GM20431 (cell line): ENCODE measurements around the gene UBE2L5.
"Not testable (repeated sequence)": the region's sequence is repeated elsewhere in the genome, so short reads cannot be mapped to it uniquely, and the experiment has no call there.

ENCODE experiments used
- in situ Hi-C: fragments of 300-500 bp; cut with MseI, MboI; formaldehyde crosslinking; loops from one replicate; pipeline ENCODE4 v1.15.0; 2020; ENCODE audit warnings: low sequenced_read_pairs; ENCODE audit not compliant: unreplicated experiment

Gene UBE2L5

DNA sequence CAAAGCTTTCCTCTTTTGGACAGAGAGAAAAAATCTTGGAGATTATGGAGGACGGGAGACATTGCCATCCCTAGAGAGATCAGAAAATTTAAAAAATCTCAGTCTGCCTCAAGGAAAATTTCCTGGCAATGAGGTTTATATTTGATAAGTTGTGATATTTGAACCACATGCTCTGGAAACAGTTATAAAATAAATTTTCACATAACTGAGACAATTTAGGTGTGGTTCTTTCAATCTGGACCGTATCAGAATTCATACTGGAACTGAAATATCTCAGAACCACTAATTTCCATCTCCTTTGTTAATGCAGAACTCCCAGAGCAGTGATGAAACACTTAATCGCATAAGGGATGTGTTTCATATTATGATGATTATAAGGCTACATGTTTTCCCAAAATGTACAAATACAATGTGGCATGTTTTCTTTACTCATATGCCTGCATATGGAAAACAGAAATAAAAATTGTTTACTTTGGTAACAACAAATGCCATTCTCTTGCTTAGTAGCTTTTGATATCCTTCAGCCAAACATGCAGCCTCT, 13.7 kb downstream of the UBE2L5 start:
- in situ Hi-C loops, result no loop called here

GRCh38 chr13:30437177-30437576, 14.9 kb downstream of the UBE2L5 start:
- in situ Hi-C loops, result no loop called here

DNA sequence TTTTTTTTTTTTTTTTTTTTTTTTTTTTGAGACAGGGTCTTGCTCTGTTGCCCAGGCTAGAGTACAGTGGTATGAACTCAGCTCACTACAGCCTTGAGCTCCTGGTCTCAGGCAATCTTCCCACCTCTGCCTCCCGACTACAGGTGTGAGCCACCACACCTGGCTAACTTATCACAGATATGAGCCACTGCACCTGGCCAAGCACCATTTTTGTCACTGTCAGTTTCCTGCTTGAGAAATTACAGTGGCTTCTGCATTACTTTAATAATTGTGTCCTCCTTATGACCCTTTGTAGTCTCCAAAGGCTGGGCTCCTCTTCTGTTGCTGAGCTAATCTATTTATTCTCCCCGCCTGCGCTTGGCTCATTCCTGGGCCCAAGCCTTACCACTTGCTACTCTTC, 16.0 kb downstream of the UBE2L5 start:
- in situ Hi-C loops, result no loop called here

GRCh38 chr13:30440910-30441703, 18.8 kb downstream of the UBE2L5 start:
- in situ Hi-C loops, result no loop called here

DNA sequence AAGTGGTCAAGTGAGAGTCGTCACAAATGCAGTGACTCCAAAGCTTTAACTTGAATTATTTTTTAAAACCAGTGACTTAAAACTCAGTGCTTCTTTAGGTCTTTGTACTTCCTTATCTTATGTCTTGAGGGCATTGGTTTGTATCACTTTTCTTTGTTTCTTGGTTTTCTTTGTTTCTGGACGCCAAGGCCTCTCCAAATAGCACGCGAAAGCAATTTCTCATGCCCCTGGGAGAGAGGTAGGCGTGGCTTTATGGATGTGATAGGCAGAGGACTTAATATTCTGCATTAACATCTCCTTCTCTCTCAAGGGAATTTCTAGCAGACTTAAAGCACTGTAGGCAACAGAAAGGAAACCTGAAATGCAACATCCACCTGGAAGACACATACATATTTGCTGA, 20.6 kb downstream of the UBE2L5 start:
- in situ Hi-C loops, result no loop called here

DNA sequence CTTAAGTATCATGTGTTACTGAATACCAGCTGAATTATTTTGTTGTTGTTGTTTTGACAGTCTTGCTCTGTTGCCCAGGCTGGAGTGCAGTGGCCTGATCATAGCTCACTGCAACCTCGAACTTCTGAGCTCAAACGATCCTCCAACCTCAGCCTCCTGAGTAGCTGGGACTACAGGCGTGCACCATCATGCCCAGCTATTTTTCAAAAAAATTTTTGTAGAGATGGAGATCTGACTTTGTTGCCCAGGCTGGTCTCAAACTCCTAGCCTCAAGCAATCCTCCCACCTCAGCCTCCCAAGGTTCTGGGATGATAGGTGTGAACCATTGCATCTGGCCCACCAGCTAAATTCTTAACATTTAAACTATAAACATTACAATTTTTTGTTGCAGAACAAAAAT, 21.2 kb downstream of the UBE2L5 start:
- in situ Hi-C loops, result not testable (repeated sequence)

DNA sequence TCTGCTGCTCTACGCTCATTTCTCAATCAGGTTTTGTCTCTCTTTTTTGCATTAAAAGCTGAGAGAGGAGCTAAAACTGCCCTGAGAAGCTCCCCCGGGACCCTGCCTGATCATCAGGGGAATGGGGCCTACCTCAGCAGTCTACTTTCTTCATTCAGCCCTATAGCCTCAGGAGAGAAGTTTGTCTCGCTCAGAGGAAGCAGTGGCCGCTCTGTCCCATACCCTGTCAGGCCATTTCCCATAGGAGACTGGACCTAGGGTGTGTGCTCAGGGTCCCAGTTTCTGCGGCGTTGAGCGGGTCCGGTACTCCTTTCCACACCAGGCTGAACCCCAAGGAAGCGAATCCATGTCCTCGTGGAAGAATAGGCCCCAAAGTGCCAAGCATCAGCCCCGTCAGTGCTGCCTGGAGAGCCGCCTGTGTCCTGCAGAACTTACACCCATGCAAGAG, 21.7 kb downstream of the UBE2L5 start:
- in situ Hi-C loops, result no loop called here

DNA sequence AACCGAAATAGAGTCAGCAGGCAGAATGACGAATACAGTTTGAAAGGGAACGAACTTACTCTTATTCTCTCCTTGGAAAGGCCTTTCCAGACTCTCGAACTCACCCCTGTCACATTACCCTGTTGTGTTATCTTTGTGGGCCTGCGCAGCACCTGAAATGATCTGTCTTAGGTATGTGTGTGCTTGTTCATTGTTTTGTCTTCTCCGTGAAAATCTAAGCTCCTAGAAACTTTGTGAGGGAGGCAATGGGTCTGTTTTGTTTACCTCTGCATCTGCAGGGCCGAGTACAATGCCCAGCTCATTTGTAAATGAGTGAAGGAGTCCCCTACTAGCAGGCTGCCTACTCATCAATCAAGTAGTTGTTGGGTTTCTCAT, 23.8 kb downstream of the UBE2L5 start:
- in situ Hi-C loops, result no loop called here

GRCh38 chr13:30448441-30448840, 26.1 kb downstream of the UBE2L5 start:
- in situ Hi-C loops, result no loop called here

DNA sequence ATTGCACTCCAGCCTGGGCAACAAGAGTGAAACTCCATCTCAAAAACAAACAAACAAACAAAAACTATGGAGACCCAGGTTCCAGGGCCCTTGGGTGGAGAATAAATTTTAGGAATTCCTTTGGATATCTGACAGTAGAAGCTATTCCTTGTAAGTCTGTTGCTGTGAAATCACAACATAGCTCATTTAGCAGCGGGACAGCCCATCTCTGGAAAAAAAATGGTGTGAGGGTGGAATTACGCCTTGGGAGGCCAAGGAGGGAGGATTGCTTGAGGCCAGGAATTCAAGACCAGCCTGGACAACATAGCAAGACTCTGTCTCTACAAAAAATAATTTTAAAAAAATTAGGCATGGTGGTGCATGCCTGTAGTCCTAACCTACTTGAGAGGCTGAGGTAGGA, 27.8 kb downstream of the UBE2L5 start:
- in situ Hi-C loops, result no loop called here

DNA sequence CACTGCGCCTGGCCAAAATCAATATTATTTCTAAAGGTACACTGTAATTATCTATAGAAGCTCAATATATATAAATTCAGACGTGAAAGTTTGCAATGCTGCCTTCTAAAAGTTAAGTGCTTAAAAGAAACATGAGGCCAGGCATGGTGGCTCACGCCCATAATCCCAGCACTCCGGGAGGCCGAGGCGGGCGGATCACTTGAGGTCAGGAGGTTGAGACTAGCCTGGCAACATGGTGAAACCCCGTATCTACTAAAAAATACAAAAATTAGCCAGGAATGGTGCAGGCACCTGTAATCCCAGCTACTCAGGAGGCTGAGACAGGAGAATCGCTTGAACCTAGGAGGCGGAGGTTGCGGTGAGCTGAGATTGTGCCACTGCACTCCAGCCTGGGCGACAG, 29.2 kb downstream of the UBE2L5 start:
- in situ Hi-C loops, result not testable (repeated sequence)

DNA sequence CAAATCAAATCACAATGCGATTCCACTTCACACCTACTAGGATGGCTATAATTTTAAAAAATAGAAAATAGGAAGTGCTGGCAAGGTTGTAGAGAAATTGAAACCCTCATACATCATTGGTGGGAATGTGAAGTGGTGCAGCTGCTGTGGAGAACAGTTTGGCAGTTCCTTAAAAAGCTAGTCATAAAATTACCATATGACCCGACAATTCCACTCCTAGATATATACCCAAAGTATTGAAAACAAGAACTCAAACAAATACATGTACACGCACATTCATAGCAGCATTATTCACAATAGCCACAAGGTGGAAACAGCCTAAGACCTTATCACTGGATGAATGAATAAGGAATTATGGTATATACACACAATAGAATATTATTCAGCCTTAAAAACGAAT, 31.4 kb downstream of the UBE2L5 start:
- in situ Hi-C loops, result no loop called here

DNA sequence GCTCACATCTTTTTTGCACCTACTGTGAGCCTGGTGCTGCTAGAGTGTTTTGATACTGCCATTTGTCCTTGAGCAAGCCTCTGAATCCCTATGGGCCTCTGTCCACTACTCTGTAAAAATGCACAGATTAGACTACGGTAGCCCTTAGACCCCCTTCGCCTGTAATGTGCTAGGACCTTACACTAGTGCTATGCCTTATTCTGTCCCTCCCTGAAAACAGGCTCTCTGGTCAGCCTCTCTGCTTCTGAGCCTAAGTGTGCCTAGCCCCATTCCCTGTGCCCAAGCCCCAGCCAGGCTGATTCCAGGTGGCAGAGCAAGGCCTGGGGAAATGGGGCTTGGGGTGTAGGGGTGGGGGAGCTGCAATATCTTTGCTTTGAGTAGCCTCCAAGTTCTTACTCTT, 32.7 kb downstream of the UBE2L5 start:
- in situ Hi-C loops, result no loop called here

DNA sequence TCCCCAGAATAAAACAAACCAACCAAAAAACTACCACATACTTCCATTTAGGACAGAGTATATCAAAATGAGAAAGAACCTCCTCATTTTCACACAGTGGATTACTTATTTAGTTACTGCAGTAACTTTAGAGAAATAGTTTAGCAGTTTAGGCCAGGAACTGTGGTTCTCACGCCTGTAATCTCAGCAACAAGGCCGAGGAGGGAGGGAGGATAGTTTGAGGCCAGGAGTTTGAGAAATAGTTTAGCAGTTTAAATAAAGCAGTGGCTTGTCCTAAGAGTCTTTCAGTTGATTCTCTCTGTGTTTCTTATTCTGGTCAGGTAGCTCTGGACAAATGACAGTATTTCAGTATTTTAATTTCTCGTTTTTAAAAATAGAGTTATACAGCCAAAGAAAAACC, 34.0 kb downstream of the UBE2L5 start:
- in situ Hi-C loops, result no loop called here

DNA sequence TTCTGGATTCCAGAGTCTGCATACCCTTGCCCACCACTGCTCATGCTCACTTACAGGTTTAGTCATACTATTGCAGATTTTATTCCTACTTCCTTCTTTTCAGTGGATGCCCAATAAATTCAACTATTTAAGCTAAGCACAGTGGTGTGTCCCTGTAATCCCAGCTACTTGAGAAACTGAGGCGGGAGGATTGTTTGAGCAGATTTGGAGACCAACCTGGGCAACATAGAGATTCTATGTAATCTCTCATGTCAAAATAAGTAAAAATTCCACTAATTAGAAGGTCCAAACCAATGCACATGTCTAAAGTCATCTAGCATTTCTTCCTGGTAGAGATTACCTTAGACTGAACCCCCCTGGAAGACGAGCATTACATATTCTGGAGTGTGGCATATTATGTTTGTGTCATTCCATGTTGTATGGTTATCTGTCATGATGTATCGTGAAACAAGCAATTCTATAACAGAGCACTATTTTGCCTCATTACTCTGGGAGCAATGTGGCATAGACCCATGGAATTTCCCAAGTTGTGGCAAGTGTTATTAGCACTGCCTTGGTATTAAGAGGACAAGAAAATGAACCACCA, 35.1 kb downstream of the UBE2L5 start:
- in situ Hi-C loops, result no loop called here

DNA sequence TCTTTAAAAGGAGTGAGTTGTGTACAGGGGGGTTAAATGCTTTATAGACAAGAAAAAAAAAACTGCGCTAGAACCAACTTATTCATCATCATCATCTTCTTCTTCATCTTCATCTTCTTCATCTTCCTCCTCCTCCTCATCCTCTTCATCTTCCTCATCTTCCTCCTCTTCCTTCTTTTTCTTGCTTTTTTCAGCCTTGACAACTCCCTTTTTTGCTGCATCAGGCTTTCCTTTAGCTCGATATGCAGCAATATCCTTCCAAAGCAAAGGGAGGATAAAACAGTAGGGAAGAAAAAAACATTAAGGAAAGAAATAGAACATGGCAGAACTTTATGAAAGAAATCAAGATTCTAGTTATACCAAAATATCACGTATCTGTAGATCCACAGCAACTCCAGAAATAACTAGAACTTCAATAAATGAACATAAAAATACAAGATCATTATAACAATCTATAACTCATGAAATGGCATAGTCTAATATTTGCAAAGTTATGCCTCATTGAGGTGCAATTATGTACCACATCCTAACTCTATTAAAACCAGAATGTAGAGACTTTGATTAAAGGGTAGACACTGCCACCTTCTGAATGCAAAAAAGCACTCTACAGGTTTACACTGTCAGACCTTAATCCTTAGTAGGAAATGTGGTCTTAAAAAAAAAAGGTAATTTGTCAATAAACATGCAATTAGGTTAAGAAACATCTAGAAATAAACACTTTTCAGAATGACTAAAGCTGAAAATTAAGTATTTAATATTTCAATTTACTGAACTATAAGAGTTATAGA, 39.2 kb downstream of the UBE2L5 start:
- in situ Hi-C loops, result not testable (repeated sequence)

DNA sequence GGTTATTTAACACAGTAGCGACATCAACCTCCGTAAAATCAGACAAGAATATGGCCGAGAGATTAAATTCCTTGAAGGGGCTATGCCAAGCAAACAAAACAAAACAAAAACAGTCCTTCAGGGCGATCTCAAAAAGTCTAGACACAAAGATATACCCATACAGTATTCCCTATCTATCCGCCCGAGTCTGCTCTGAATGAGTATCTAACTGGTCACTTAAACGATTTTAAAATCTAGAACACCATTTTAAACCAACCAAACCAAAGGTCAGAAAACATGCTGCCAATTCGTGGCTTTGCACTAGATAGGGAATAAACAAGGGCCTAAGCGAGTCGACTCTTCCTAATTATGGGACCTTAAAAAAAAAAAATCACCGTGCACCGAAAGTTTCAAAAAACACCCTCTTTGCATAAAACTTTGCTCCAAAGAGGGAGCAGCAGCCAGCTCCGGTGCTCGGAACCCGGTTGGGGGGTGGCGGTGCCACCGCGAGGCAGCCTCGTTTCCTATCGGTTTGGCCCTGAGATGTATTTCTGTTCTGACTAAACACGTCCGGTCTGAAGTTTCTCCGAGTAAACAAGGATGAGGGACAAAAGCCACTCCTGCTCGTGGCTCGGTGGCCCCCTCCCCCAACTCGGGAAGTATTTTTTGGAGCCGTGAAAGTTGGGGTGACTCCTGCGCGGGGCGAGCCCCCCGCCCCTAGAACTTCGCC, 41.6 kb downstream of the UBE2L5 start:
- in situ Hi-C loops, result no loop called here

DNA sequence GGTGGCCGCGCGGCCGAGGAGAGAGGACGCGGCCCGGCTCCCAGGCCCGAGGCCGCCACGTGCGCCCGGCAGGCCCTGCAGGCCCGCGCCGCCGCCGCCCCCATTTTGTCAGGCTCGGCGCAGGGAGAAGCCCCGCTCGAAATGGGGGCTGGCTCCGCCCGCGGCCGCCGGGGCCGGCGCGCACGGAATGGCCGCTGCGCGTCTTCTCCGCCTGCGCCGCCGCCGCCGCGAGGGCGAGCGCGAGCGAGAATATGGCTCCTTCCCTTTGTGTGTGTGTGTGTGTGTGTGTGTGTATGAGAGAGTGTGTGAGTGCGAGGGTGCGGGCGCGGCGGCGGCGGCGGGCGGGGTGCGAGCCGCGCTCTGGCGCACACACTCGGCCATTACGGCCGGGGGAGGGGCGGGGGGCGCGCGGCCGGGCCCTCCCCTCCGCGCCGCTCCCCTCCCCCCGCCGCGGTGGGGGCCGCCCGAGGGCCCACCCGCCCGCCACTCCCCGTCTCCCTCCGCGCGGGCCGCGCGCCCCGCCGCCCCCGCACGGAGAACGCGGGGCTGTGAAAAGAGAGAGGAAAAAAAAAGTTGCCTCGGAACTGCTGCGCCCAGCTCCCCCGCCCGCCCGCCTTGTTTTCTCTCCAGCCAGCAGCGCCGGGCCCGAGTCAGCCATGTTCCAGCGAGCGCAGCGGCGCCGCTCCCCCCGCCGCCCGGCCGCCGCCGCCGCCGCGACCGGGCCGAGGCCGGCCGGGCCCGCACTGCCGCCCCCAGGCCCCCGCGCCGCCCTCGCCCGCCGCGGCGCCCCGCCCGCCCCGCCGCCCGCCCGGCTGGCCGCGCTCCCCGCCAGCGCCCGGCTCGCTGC, 42.4 kb downstream of the UBE2L5 start:
- in situ Hi-C loops, result no loop called here

DNA sequence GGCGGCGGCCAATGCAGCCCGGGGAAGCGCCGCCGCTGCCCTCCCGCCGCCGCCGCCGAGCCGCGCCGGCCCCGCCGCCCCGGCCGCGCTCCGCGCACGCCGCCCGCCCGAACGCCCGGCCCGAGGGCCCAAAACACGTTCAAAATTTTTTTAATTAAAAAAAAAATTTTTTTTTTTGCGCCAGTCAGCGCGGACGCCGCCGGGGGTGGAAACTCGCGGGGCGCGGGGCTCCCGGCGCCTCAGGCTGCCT, 43.0 kb downstream of the UBE2L5 start:
- in situ Hi-C loops, result no loop called here
